Endothelial cell of umbilical vein (primary cell): ENCODE results near the gene FRS2. TPM values are rescaled to one million over a fixed set of nuclear protein-coding genes. Genes with fewer than 3 reads are reported as not detected.

ENCODE experiments used
- BruUV-seq: library from RNA; stranded (reverse); fragments of 400-500 nt; replicated peaks from 2 replicates; lab custom pipeline; 2021; lab: Mats Ljungman, UMichigan
- CTCF ChIA-PET: fragments of 300-600, 350-600 bp; sonication (Branson Sonifier 250); formaldehyde crosslinking; loops from one replicate; lab custom pipeline; 2021; ENCODE audit warnings: antibody characterized with exemption, inconsistent platforms; lab: Charles Lee
- POLR2A ChIA-PET: fragments of 300-600, 350-600 bp; sonication (Branson Sonifier 250); formaldehyde crosslinking; loops from one replicate; lab custom pipeline; 2021; ENCODE audit warnings: antibody characterized with exemption, inconsistent platforms; lab: Charles Lee
- DNase-seq: peaks from one replicate; pipeline ENCODE4 v3.0.0-alpha.2; 2011; ENCODE audit warnings: low read depth, low spot score
- FAIRE-seq: peaks from 2 replicates; lab custom pipeline; 2011; peaks lifted over from hg19 to GRCh38; lab: Jason Lieb, UNC
- H2AFZ ChIP-seq: 2 replicates; pipeline ENCODE4 v1.6.0; 2012; ENCODE audit warnings: low read depth, low read length, control low read depth, inconsistent platforms
- H3K27ac ChIP-seq: 2 replicates; pipeline ENCODE4 v1.5.1; 2011; ENCODE audit warnings: low read depth, mild to moderate bottlenecking, control low read depth, low read length, moderate library complexity; ENCODE audit not compliant: insufficient read depth
- H3K27me3 ChIP-seq, 2 experiments: 2 replicates each; pipeline versions ENCODE4 v1.6.0 to v1.6.1; 2011; ENCODE audit warnings: low read length in 2 of 2, mixed read lengths in 1 of 2; ENCODE audit not compliant: control insufficient read depth in 2 of 2, insufficient read depth in 2 of 2
- H3K36me3 ChIP-seq, 2 experiments: 2 replicates in 1 of 2; 3 replicates in 1 of 2; pipeline ENCODE4 v1.5.1; 2011; ENCODE audit warnings: low read length in 2 of 2, mild to moderate bottlenecking in 1 of 2, moderate library complexity in 1 of 2; ENCODE audit not compliant: control insufficient read depth in 2 of 2, insufficient read depth in 2 of 2; ENCODE audit errors: extremely low read depth in 1 of 2
- H3K4me1 ChIP-seq: 3 replicates; pipeline ENCODE4 v1.5.1; 2011; ENCODE audit warnings: mild to moderate bottlenecking, low read length; ENCODE audit not compliant: control insufficient read depth, insufficient read depth; ENCODE audit errors: extremely low read depth
- H3K4me2 ChIP-seq: 2 replicates; pipeline ENCODE4 v1.6.1; 2011; ENCODE audit warnings: low read length, control low read depth, mixed read lengths; ENCODE audit not compliant: insufficient read depth
- H3K4me3 ChIP-seq, 3 experiments: fragments of 200-600 bp in 1 of 3; sonication (generic), shearing (Covaris generic) in 1 of 3; replicated peaks in 1 of 3; 2 replicates each; pipeline ENCODE4 v1.5.1; 2011 to 2016; ENCODE audit warnings: control low read depth in 3 of 3, low read length in 3 of 3, mild to moderate bottlenecking in 2 of 3, inconsistent platforms in 1 of 3, low read depth in 1 of 3, moderate library complexity in 1 of 3; ENCODE audit not compliant: insufficient read depth in 1 of 3
- H3K79me2 ChIP-seq: 2 replicates; pipeline ENCODE4 v1.6.0; 2012; ENCODE audit warnings: low read length, inconsistent platforms; ENCODE audit not compliant: control insufficient read depth, insufficient read depth
- H3K9ac ChIP-seq: replicated peaks from 2 replicates; pipeline ENCODE3; 2011; ENCODE audit warnings: low read length, control low read depth; ENCODE audit not compliant: insufficient read depth; ENCODE audit errors: extremely low read depth
- H3K9me1 ChIP-seq: replicated peaks from 3 replicates; pipeline ENCODE4 v1.6.0; 2011; ENCODE audit warnings: mild to moderate bottlenecking, low read length; ENCODE audit not compliant: control insufficient read depth, insufficient read depth; ENCODE audit errors: extremely low read depth
- H3K9me3 ChIP-seq: replicated peaks from 2 replicates; pipeline ENCODE4 v1.5.1; 2012; ENCODE audit warnings: low read length, inconsistent platforms; ENCODE audit not compliant: control insufficient read depth, insufficient read depth
- H4K20me1 ChIP-seq: replicated peaks from 2 replicates; pipeline ENCODE3; 2011; ENCODE audit warnings: mild to moderate bottlenecking, low read length; ENCODE audit not compliant: control insufficient read depth, insufficient read depth; ENCODE audit errors: extremely low read depth
- CTCF ChIP-seq, 2 donors: IDR thresholded peaks; 1 replicate in 1 of 2; 2 replicates in 1 of 2; pipeline ENCODE4 v1.5.1; 2011; ENCODE audit warnings: low read length in 2 of 2, mild to moderate bottlenecking in 2 of 2, moderate library complexity in 2 of 2, control low read depth in 1 of 2, inconsistent platforms in 1 of 2, low read depth in 1 of 2; ENCODE audit not compliant: insufficient read depth in 1 of 2; ENCODE audit errors: extremely low read depth in 1 of 2
- EZH2 ChIP-seq: IDR thresholded peaks from 2 replicates; pipeline ENCODE4 v1.6.1; 2012; ENCODE audit warnings: borderline replicate concordance, low read depth, mild to moderate bottlenecking, moderate library complexity, low read length, inconsistent platforms; ENCODE audit not compliant: severe bottlenecking
- FOS ChIP-seq: IDR thresholded peaks from 2 replicates; pipeline ENCODE4 v1.6.1; 2011; ENCODE audit warnings: mild to moderate bottlenecking, low read length, moderate library complexity, borderline replicate concordance; ENCODE audit not compliant: insufficient read depth
- GATA2 ChIP-seq: IDR thresholded peaks from 2 replicates; pipeline ENCODE4 v1.7.0; 2011; ENCODE audit warnings: low read depth, mild to moderate bottlenecking, moderate library complexity, mixed read lengths, low read length; ENCODE audit not compliant: insufficient read length, insufficient read depth
- JUN ChIP-seq: IDR thresholded peaks from 2 replicates; pipeline ENCODE4 v1.6.1; 2011; ENCODE audit warnings: borderline replicate concordance, low read depth; ENCODE audit not compliant: insufficient read length, insufficient read depth
- MAX ChIP-seq: IDR thresholded peaks from 2 replicates; pipeline ENCODE4 v1.6.1; 2011; ENCODE audit not compliant: insufficient read depth, insufficient read length
- MYC ChIP-seq: IDR thresholded peaks from one replicate; pipeline ENCODE4 v1.6.1; 2011; ENCODE audit warnings: mild to moderate bottlenecking, low read depth, low read length
- POLR2A ChIP-seq: IDR thresholded peaks from 2 replicates; pipeline ENCODE4 v1.6.1; 2012; ENCODE audit warnings: low read depth, mild to moderate bottlenecking, control low read depth, low read length
- POLR2AphosphoS5 ChIP-seq: IDR thresholded peaks from 2 replicates; pipeline ENCODE4 v1.6.1; 2012; ENCODE audit warnings: low read depth, mild to moderate bottlenecking, control low read depth, low read length, moderate library complexity; ENCODE audit not compliant: insufficient read depth
- dilution Hi-C: fragments of 300-500 bp; cut with MboI; formaldehyde crosslinking; loops from one replicate; pipeline ENCODE4 v1.15.0; 2019; ENCODE audit warnings: low sequenced_read_pairs; ENCODE audit not compliant: extremely low pct_ligation_motif_present
- intact Hi-C: fragments of 100-400 bp; cut with micrococcal nuclease; formaldehyde crosslinking; loops from one replicate; pipeline ENCODE4 v1.10.0; 2022
- polyA plus RNA-seq, 4 experiments: library from polyadenylated mRNA; depleted of rRNA in 3 of 4; stranded (reverse) in 3 of 4; unstranded in 1 of 4; fragments of >200 nt; gene quantifications; 2 replicates each; pipeline versions ENCODE4 v1.2.1 to v1.2.3, GENCODE V29; 2011 to 2012; ENCODE audit warnings: missing spikeins in 1 of 4
- total RNA-seq: library from RNA; stranded (reverse); gene quantifications from 2 replicates; pipeline ENCODE4 v1.2.3, GENCODE V29; 2021

Gene FRS2
- total and polyA plus RNA-seq, 2 donors (not counting 3 experiments of a cell fraction or from before 2014, with no cell fraction given): 6.3 to 15.5 TPM

DNA sequence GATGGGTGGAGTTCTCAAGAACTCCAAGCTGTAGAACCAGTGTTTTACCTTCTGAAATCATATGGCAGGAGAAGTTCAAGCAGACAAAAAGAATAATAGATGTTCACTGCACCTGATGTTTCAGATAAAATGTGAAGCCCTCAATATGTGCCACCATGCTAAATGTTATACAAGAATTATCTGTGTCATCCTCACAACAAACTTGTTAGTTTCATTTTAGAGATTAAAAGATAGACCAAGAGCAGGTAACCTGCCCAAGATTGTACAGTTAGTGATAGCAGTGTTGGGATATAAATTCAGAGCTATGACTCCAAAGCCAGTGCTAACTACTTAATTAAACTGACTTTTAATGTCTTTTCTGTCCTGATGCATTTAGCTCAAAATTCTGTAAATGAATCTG lies 44.7 kb downstream of the FRS2 start:
- Histone ChIP-seq H3K4me2 (no peak overlapping the region), H3K27ac (no peak overlapping the region), H3K4me3 (no peak overlapping the region), H3K9me1 (no peaks in the 10 kb centered on the region), H3K36me3 (no peaks in the 10 kb centered on the region), H3K27me3 (no peaks in the 10 kb centered on the region), H3K9ac (no peak overlapping the region), H2AFZ (no peak overlapping the region), H3K9me3 (no peaks in the 10 kb centered on the region), H3K79me2 (peaks cover 74% of the 10 kb centered on the region), H3K4me1 (no peaks in the 10 kb centered on the region), H4K20me1 (peaks cover 19% of the 10 kb centered on the region)
- intact Hi-C loops (no loop called here), dilution Hi-C loops (no loop called here)
- BruUV-seq: no TSS peak
- ChIA-PET CTCF (interaction anchor here (0.8 to 1.5 kb wide), 4 partner anchors 10 to 56 kb away, joined by 3 to 4 read pairs (median 4); no protein-coding TSS in a partner anchor), POLR2A (no interaction called here)
- no peak for DNase-seq
- TF ChIP-seq JUN (no peak), GATA2 (no peak), MAX (no peak), CTCF (IDR thresholded peaks at IDR 0.05; ENCODE audit: extremely low read depth in 1 of 2, insufficient read depth in 1 of 2, low read depth in 1 of 2, low read length in 2 of 2) (no peak), POLR2AphosphoS5 (no peak), POLR2A (no peak), MYC (no peak), EZH2 (no peak), FOS (no peak)
- FAIRE-seq: no peak
